HG02610 (cell line): ENCODE results near the gene POMT2.
A peak's percentile ranks its signal among the peaks of the same experiment; 100 is the strongest.
"Not testable (repeated sequence)": the region's sequence is repeated elsewhere in the genome, so short reads cannot be mapped to it uniquely, and the experiment has no call there.

Source experiments
- ATAC-seq: cut with Tn5 transposase; IDR thresholded peaks from one replicate; pipeline ENCODE4 v1.9.1; 2021; ENCODE audit warnings: mild to moderate bottlenecking, moderate library complexity; ENCODE audit not compliant: unreplicated experiment

POMT2 gene

GRCh38 chr14:77302926-77303325 lies 17.8 kb downstream of the POMT2 start:
- ATAC-seq, result peak; percentile 60

DNA sequence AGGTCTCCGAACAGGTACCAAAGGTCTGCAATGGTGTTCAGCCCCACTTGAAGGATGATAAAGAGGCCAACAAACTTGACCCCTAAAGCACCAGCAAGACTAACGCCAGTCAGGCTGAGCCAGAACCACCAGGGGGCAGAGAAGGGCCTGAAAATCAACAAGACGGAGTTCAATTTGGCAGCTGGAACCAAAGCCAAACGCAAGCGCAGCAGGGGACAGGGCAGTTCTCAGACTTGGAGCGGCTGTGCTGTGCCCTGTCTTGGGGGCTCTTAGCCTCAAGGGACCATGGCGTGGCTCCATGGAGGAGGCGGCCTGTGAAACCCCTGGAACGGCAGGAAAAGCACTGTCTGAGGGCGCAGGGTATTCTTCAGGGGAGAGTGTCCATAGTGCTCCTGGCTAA lies 19.6 kb downstream of the POMT2 start:
- no peak for ATAC-seq

- no peak for ATAC-seq
These were observed 20.9 kb downstream of the POMT2 start for GRCh38 chr14:77299771-77300170.

GRCh38 chr14:77296906-77297305 lies 23.8 kb downstream of the POMT2 start:
- no peak for ATAC-seq

GRCh38 chr14:77296155-77296554 lies 24.5 kb downstream of the POMT2 start:
- no peak for ATAC-seq

- no peak for ATAC-seq
These were observed 30.0 kb downstream of the POMT2 start for GRCh38 chr14:77290705-77291104.

DNA sequence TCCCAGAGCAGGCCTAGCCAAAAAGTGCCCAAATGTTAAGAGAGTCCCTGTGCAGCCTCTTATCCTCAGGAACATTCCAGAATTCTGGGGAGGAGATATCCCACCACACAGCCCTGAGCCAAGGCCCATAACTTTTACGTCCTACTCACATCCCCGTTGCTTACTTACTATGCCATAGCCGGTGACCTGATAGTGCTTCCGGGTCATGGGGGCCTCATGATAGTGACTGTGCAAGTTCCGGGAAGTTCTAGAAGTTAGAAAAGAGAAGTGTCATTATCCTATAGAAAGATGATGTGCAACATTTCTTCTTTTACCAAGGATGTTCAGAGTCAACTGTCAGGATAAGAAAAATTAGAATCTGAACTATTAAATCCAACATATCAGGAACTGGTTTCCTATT lies 34.1 kb downstream of the POMT2 start:
- ATAC-seq, result no peak

DNA sequence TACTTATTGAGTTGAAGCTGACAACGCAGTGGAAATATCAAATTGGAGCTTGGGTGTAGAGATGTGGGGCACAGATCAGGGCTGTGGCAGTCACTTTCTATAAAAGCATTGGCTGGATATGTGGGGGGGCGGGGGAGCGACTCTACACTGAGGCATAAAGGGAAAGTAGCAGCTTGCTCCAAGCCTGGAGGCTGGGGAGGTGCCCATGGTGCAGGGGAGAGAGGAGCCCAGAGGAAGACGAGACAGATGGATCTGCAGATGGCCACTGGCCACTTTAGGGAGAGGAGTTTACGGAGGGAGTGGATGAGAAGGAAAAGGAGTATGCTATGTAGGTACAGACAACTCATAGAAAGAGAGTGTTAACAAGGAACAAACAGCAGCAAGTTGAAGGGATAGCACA lies 36.2 kb downstream of the POMT2 start:
- no peak for ATAC-seq

- no peak for ATAC-seq
These were observed 36.6 kb downstream of the POMT2 start for GRCh38 chr14:77284066-77284465.

DNA sequence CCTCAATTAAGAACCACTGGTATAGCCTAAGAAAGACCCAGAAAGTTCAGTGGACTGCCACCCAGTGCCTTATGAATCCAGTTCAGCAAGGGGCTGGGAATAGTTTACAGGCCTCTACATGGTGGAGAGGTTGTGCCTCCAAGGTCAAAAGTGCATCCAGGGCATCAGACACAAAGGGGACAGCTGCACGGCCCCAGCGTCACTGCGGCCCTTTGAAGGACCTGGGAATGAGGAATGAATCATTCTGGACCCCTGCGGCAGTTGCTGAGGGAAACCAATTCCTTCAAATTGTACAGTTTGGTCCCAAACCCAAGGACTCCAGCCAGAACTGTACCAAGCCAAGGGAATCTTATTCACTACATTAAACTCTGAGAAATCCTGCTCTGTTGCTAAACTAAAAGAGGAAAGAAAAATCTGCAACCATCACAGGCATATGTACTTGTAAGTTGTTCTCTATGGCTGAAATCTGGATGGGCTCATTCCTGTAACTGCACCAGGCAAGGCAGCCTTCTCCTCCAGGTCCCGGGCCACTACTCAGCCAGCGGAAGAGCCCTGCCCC lies 38.8 kb downstream of the POMT2 start:
- ATAC-seq, result no peak

GRCh38 chr14:77280921-77281320 lies 39.8 kb downstream of the POMT2 start:
- ATAC-seq, result not testable (repeated sequence)

DNA sequence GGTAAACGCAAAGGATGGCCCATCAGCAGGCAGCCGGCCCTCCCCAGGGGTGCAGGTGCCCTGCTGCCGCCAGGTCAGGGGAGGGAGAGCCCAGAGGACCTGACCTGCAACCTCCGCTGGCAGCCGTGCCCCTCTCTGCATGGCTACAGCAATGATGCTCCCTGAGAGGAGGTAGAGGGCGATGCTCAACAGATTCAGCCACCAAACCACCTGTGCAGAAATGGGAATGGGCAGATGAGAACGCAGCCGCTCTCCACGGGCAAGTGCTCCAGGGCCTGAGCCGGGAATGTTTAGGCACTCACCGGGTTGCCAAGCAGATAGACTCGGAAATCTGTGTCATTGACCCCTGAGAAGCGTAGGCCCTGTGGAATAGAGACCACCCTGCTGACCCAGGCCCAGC lies 41.0 kb downstream of the POMT2 start:
- ATAC-seq, result no peak

DNA sequence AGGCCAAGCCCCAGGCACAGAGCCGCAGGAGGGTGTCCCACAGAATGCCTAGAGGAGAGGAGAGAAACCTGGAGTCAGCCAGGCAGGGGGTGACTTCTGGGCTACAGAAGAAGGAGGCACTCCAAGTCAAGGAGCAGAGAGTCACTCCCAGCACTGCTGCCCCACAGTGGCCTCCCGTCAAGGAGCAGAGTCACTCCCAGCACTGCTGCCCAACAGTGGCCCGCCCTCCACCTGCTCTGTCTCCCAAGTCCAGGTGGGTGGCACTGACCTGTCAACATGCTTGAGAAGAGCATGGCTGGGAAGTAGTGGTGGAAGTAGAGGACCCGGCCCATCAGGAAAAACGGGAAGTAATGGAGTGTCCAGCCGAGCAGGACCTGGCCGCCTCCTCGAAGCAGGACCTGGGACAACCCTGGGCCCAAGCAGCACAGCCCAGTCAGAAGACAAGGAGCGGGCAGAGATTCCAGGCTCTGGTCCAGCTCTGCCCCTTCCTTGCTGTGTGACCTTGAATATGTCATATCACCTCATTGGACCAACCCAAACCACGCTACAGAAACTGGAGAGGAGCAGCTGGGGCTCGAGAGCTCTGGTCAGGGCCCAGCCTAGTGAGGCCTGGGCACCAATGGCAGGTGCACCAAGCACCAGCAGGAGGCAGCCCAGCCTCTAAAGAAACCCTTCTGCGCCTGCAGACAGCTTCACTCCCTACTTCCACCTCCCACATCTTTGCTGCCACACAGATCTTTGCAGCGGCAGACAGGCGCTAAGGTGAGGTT lies 42.0 kb downstream of the POMT2 start:
- no peak for ATAC-seq

DNA sequence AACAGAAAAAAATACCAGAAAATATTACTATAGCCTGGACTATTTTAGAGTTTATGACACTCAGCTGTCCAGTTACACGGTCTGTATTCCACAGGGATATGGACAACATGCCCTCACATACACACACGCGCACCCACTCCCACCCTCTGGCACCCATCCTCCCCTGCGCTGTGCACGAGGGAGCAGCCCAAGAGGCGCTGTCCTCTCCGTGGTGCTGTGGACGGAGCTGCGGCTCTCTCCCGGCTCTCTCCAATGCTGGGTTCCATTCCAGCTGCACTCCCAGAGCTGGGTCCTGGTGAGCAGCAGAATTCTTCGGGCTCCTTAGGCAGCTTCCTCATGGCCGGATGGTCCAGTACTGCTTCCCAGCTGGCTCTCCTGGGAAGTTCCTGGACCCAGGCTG lies 43.7 kb downstream of the POMT2 start:
- ATAC-seq, result no peak

DNA sequence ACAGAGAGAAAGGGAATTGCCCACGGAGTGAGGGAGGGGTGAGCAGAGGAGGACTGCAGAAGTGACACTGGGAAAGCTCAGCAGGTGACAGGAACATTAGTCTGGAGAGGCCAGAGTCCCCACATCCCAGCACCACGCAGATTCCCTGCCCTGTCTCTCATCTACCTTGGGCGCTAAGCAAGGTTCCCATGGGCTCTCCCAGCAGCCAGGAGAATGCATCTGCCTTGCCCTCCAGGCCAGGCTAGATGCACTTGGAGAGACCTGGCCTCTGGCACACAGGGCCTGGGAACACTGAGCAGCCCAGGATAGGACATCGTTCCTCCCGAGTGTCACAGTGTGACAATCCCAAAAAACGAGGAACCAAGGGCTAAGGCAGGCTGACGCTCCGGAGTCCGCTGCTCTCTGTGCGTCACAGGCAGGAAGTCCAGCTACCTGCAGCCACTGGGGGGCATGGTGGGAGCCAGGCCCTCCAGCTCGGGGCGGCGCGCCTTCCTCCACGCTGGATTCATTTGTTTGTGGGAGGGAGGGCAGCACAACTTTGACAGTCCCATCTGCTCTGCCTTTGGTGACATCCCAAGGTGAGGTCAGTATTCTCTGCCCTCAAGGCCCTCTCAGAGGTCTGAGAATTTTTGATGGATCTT lies 44.3 kb downstream of the POMT2 start:
- no peak for ATAC-seq

- ATAC-seq, result no peak
These were observed 45.1 kb downstream of the POMT2 start for GRCh38 chr14:77275601-77276017.

DNA sequence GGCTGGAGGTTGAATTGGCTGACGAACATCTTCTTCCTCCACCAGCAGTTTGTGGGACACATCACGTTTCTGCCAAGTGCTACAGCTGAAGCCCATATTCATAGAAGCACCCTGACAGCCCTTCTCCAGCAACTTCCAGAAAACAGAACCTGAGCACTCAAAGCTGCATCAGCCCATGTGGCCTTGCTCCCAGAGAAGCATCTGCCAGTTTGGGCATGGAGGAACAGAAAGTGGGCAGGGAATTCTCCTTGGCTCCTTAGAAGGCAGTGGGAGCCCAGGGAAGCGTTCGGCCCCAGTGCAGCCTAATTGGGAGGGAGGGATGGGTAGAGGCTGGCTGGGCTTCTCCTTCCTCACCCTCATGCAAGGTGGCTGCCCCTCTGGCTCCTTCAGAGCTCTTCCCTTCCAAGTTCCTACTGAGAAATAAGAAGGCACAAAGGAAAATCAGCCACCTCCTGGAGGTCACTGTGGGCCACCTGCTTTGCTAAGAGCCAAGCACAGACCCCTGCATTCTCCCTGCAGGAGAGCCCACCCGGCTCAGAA lies 45.6 kb downstream of the POMT2 start:
- ATAC-seq, result no peak

DNA sequence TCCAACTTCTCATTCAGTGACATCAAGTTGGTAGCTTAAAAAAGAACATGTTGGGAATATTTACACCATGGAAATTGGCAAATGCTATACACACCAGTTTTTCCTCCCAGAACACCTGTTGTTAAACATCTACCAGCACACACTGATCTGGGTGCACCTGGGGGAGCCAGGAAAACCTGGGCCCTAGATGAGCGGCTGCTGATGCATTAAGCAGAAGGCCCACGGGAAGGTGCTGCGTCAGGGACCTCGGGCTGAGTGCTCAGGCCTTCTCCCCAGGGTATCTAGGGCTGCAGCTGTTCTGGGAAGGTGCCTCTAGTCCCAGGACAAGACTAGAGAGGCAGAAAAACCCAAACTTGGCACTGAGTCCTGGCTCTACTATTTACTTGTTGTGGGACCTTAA lies 46.9 kb downstream of the POMT2 start:
- ATAC-seq, result no peak

GRCh38 chr14:77272261-77272660 lies 48.4 kb downstream of the POMT2 start:
- no peak for ATAC-seq

DNA sequence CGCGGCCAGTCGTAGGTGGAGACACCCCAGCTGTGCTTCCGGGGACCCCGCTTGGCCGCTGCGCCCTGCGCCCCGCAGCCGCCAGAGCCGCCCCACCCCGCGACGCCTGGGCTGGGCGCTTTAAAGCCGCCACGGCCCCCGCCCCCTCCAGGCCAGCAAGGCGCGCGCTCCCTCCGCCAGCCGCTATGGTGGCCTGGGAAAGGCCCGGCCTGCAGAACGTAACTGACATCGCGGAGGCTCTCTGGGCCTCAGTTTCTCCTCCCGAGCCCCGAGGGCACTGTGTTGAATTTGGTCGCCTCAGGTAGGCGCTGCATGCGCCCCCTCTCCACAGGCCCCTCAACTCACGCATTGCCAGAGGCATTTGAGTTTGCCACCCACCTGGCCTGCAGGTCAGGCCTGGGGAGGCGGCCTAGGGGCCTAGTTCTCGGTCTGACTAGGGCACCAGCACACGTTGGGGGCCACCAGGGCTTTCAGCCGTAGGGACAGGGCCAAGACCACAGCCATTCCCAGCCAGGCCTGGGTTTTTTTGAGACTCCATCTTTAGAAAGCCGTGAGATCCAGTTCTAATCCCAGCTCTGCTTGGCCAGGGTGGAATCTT lies 49.5 kb downstream of the POMT2 start, which contains the start of gene NGB:
NGB (minus strand) TSS at position 94 of the 598 bp plus-strand sequence. CDS start 269 bp downstream, outside the sequence.
- ATAC-seq, result no peak

DNA sequence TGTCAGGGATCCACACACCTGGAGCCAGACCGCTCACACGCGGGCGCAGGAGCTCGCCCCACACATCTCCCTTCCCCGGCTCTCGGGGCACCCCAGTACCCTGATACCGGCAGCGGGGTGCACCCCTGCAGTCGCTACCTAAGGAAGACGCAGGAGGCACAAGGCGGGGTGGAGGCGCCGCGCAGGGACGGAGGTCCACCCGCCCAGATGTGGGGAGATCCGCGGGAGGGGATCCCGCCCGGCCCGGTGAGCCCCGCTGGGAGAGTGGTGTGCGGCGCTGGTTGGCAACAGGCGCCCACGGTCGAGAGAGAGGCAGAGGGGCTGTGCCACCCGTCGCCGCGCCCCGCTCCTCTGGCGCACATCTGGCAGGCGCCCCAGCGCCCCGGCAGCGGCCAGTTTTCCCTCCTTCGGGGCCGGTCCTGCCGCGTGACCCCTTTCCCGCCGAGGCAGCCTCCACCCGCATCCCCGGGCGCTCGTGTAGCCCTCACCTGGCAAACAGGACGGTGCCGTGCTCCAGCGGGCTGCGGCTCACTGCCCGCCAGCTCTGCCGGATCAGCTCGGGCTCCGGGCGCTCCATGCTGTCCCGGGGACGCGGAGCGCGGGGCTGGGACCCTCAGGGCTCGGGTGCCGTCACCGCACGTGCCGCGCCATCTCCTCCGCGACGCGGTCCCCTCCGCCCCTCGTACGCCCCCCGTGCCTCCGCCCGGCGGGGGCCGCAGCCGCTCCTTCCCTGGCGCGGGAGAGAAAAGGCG lies 50.1 kb downstream of the POMT2 start:
- ATAC-seq, result no peak
